Measurements from ENCODE around the gene PCDHGB3. TPM values are rescaled to one million over a fixed set of nuclear protein-coding genes. Genes with fewer than 3 reads are reported as not detected.
"Not testable (repeated sequence)": the region's sequence is repeated elsewhere in the genome, so short reads cannot be mapped to it uniquely, and the experiment has no call there.

The PCDHGB3 gene
- total and polyA plus RNA-seq, 10 of the 15 experiments (the other 5 are each of a cell fraction or from before 2014, with no cell fraction given): 0.12 to 0.50 (median 0.20) TPM; not detected in 4

- peaks cover 17% of the 10 kb centered on the region; the same call in 2 of the 3 replicates for H3K9me3 ChIP-seq (replicated peaks; ENCODE audit: control insufficient read depth, insufficient read depth, low read length)
- SMC1A ChIA-PET (ENCODE audit: uncharacterized antibody, unreplicated experiment); H3K4me3 ChIP-seq; H3K4me2 ChIP-seq (ENCODE audit: control insufficient read depth, insufficient read depth); H3K27ac ChIP-seq (ENCODE audit: control insufficient read depth, insufficient read depth); BruUV-seq (replicated peaks); H3K79me2 ChIP-seq (ENCODE audit: control insufficient read depth, insufficient read depth, low read length); ATAC-seq; H3K27me3 ChIP-seq (replicated peaks in 1 of 2; ENCODE audit: control insufficient read depth in 2 of 2, insufficient read depth in 2 of 2, low read length in 1 of 2); RAD21 ChIA-PET (ENCODE audit: unreplicated experiment); FAIRE-seq; H3K4me1 ChIP-seq (ENCODE audit: control insufficient read depth, insufficient read depth, low read length); H3K9ac ChIP-seq (ENCODE audit: control insufficient read depth, insufficient read depth, low read length); H4K20me1 ChIP-seq (ENCODE audit: control insufficient read depth, insufficient read depth); H3K36me3 ChIP-seq (ENCODE audit: control insufficient read depth in 2 of 2, insufficient read depth in 2 of 2, low read length in 1 of 2); DNase-seq (ENCODE audit: low read depth, low spot score); H2AFZ ChIP-seq (ENCODE audit: control insufficient read depth, low read depth, low read length); CTCF ChIA-PET; POLR2A ChIA-PET; in situ Hi-C loops (cut with MboI); intact Hi-C loops (cut with micrococcal nuclease; ENCODE audit: unreplicated experiment): not testable (repeated sequence)
- WGBS (ENCODE audit: insufficient coverage, insufficient replicate concordance, low lambda C conversion rate, missing lambda C conversion rate): 89% methylated on average over 33 of the region's 48 CpGs
These were observed 5.6 kb downstream of the PCDHGB3 start for GRCh38 chr5:141375444-141376155.

- TF ChIP-seq RAD21 (IDR thresholded peaks at IDR 0.05; ENCODE audit: insufficient read depth, low read depth, low read length): no peak
- no peak for TF ChIP-seq GATAD2B (conservative IDR thresholded peaks at IDR 0.05; ENCODE audit: low read depth)
- no peak for TF ChIP-seq CBFB (IDR thresholded peaks at IDR 0.05; ENCODE audit: low read depth)
- Histone ChIP-seq H3K27me3 (replicated peaks in 1 of 2; ENCODE audit: control insufficient read depth in 2 of 2, insufficient read depth in 2 of 2, low read length in 1 of 2) (no peaks in the 10 kb centered on the region), H3K4me1 (ENCODE audit: control insufficient read depth, insufficient read depth, low read length) (no peaks in the 10 kb centered on the region), H3K4me3 (no peak within 1 kb of the TSS), H3K79me2 (ENCODE audit: control insufficient read depth, insufficient read depth, low read length) (no peaks in the 10 kb centered on the region), H3K36me3 (ENCODE audit: control insufficient read depth in 2 of 2, insufficient read depth in 2 of 2, low read length in 1 of 2) (no peaks in the 10 kb centered on the region), H3K4me2 (ENCODE audit: control insufficient read depth, insufficient read depth) (no peak within 1 kb of the TSS), H3K9me3 (replicated peaks; ENCODE audit: control insufficient read depth, insufficient read depth, low read length) (no peaks in the 10 kb centered on the region; the same call in 2 of the 3 replicates), H3K27ac (ENCODE audit: control insufficient read depth, insufficient read depth) (no peak within 1 kb of the TSS), H4K20me1 (ENCODE audit: control insufficient read depth, insufficient read depth) (no peaks in the 10 kb centered on the region), H2AFZ (ENCODE audit: control insufficient read depth, low read depth, low read length) (no peak within 1 kb of the TSS), H3K9ac (ENCODE audit: control insufficient read depth, insufficient read depth, low read length) (no peak within 1 kb of the TSS)
- BruUV-seq (replicated peaks): no TSS peak
- ChIA-PET CTCF (interaction anchor here (0.8 to 1.5 kb wide), 2 partner anchors 9 to 175 kb away, joined by 3 read pairs; no protein-coding TSS in a partner anchor), SMC1A (ENCODE audit: uncharacterized antibody, unreplicated experiment) (no interaction called here), RAD21 (ENCODE audit: unreplicated experiment) (no interaction called here), POLR2A (no interaction called here)
- ATAC-seq: no peak
- no peak for DNase-seq (ENCODE audit: low read depth, low spot score)
- 13% methylated on average over 37 of the region's 37 CpGs for WGBS (ENCODE audit: insufficient coverage, insufficient replicate concordance, low lambda C conversion rate, missing lambda C conversion rate)
- intact Hi-C loops (cut with micrococcal nuclease; ENCODE audit: unreplicated experiment) (no loop called here), in situ Hi-C loops (cut with MboI) (no loop called here)
- no peak for FAIRE-seq
These were observed 12.6 kb downstream of the PCDHGB3 start, which contains the start of gene PCDHGA7 for GRCh38 chr5:141382469-141383294. Gene PCDHGA7, plus strand, starts transcription at chr5:141382742. Its CDS starts 158 bp downstream, at chr5:141382900.
